ENCODE results near the gene PALMD.

DNA sequence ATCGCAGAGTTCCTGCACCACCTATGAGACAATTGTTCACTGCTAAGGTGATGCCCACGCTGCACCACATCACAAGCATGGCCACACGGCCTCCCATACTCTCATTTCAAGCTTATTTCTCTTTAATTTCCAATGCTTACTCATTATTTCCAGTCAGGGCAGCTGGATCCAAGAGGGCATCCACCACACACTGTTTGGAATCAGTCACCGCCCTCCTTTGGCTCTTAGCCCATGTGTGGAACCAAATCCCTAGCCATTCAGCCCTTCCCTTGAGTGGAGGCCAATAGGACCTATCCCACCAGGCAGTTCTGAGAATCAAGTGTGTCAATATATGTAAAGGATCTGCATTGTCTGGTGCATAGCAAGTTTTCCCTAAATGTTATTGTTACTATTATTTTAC is 26.3 kb upstream of the PALMD start:
- TF ChIP-seq, protein P1, sequence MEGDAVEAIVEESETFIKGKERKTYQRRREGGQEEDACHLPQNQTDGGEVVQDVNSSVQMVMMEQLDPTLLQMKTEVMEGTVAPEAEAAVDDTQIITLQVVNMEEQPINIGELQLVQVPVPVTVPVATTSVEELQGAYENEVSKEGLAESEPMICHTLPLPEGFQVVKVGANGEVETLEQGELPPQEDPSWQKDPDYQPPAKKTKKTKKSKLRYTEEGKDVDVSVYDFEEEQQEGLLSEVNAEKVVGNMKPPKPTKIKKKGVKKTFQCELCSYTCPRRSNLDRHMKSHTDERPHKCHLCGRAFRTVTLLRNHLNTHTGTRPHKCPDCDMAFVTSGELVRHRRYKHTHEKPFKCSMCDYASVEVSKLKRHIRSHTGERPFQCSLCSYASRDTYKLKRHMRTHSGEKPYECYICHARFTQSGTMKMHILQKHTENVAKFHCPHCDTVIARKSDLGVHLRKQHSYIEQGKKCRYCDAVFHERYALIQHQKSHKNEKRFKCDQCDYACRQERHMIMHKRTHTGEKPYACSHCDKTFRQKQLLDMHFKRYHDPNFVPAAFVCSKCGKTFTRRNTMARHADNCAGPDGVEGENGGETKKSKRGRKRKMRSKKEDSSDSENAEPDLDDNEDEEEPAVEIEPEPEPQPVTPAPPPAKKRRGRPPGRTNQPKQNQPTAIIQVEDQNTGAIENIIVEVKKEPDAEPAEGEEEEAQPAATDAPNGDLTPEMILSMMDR (IDR thresholded peaks at IDR 0.05): no peak
- no peak for TF ChIP-seq POLR2A (IDR thresholded peaks at IDR 0.05)
